ENCODE measurements around the gene SEC14L1. TPM values are rescaled to one million over a fixed set of nuclear protein-coding genes. Genes with fewer than 3 reads are reported as not detected.
A peak's percentile ranks its signal among the peaks of the same experiment; 100 is the strongest.

Gene SEC14L1
- total RNA-seq, 6 donors from 2014 or later = 100 to 291 (median 145) TPM

DNA sequence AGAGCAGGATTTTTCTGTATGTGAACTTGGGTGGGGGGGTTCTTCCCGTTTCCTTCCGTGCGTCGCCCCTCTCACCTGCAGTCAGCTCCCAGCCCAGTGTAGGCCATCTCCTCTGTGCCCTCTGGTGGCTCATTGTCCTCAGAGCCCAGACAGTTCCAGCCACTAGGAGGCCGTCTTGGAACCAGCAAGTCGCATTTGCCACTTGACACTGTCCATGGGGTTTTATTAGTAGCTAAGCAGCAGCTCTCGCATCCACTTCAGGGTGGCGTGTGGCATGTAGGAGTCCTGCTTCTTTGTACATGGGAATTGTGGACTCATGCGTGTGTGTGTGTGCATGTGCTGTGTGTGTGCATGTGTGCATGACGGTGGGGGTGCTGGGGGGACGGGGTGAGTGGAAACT lies 74.0 kb downstream of the SEC14L1 start:
- DNase-seq (peak in 1 of 2 donors; percentile 59), ATAC-seq (ENCODE audit: low FRiP score in 2 of 2) (peak; percentile 38 to 62)
- peaks cover 43 to 86% (median 70%) of the 10 kb centered on the region in 4 donors for H3K36me3 ChIP-seq
- no peak overlapping the region for H3K4me3 ChIP-seq
- no peaks in the 10 kb centered on the region for H3K27me3 ChIP-seq
- no peaks in the 10 kb centered on the region for H3K9me3 ChIP-seq
- 60 to 68% methylated on average over 11 of the region's 11 CpGs for WGBS, 2 donors
- TF ChIP-seq, protein P1, sequence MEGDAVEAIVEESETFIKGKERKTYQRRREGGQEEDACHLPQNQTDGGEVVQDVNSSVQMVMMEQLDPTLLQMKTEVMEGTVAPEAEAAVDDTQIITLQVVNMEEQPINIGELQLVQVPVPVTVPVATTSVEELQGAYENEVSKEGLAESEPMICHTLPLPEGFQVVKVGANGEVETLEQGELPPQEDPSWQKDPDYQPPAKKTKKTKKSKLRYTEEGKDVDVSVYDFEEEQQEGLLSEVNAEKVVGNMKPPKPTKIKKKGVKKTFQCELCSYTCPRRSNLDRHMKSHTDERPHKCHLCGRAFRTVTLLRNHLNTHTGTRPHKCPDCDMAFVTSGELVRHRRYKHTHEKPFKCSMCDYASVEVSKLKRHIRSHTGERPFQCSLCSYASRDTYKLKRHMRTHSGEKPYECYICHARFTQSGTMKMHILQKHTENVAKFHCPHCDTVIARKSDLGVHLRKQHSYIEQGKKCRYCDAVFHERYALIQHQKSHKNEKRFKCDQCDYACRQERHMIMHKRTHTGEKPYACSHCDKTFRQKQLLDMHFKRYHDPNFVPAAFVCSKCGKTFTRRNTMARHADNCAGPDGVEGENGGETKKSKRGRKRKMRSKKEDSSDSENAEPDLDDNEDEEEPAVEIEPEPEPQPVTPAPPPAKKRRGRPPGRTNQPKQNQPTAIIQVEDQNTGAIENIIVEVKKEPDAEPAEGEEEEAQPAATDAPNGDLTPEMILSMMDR (IDR thresholded peaks at IDR 0.05) = peak; percentile 41 to 70 (median 44)
- TF ChIP-seq POLR2AphosphoS5 (IDR thresholded peaks at IDR 0.05) (peak in 1 of 2 donors; percentile 3), POLR2A (IDR thresholded peaks at IDR 0.05) (no peak)
- H3K27ac ChIP-seq = peak overlapping the region in 2 of 4 donors; percentile 32 to 41
- peaks cover 10 to 29% (median 22%) of the 10 kb centered on the region in 4 donors for H3K4me1 ChIP-seq

DNA sequence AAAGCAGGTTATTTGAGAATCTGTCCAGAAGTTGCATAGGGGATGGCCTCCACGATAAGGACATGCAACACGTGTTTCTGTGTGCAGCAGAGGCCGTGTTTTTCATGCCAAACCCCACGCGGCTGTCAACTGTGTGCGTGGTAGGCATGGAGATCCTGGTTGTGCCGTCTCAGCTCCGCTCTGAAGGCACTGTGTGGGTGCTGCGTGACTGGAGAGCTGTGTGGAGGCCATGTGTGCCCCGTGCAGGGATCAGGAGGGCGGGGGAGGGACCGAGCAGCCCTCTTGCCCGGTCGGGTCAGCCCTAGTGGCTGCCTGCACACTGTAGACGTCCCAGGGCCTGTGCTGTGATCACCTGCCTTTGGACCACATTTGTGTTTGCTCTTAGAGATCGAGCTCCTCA lies 74.5 kb downstream of the SEC14L1 start:
- Histone ChIP-seq H3K36me3 (peaks cover 40 to 81% (median 65%) of the 10 kb centered on the region in 4 donors), H3K9me3 (no peaks in the 10 kb centered on the region)

DNA sequence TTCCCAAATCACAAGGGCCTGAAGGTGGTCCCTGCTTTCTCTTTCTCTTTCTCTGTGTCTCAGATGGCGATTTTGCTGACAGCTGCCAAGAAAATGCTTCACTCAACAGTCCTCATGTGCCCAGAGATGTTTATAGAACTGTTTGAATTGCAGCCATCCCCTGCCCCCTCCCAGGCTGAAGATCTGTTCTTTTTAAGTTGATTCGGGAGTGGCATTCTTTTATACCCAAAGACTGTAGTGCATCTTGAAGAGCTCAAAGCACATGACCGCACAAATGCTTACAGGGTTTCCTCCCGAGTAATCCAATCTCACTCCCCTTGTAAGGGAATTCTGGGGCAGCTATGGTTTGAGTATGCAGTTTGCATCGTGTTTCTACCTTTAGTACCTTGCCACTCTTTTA lies 75.7 kb downstream of the SEC14L1 start:
- TF ChIP-seq POLR2AphosphoS5 (IDR thresholded peaks at IDR 0.05) (no peak), EP300 (IDR thresholded peaks at IDR 0.05) (no peak), POLR2A (IDR thresholded peaks at IDR 0.05) (no peak)
- TF ChIP-seq, protein P1 (IDR thresholded peaks at IDR 0.05) = no peak
- Histone ChIP-seq H3K9me3 (no peaks in the 10 kb centered on the region), H3K27me3 (no peaks in the 10 kb centered on the region), H3K36me3 (peaks cover 31 to 75% (median 52%) of the 10 kb centered on the region in 4 donors), H3K4me3 (no peak overlapping the region), H3K27ac (peak overlapping the region in 1 of 4 donors; percentile 77), H3K4me1 (peaks cover 10 to 21% (median 16%) of the 10 kb centered on the region in 4 donors)
- WGBS, 2 donors = 37% methylated on average over 5 of the region's 5 CpGs
- no peak for DNase-seq
- ATAC-seq (ENCODE audit: low FRiP score in 2 of 2) = no peak

More for the DNA sequence above, 74.5 kb downstream of the SEC14L1 start:
- DNase-seq = no peak
- TF ChIP-seq, protein P1 (IDR thresholded peaks at IDR 0.05) = no peak
- TF ChIP-seq POLR2A (IDR thresholded peaks at IDR 0.05) (no peak), POLR2AphosphoS5 (IDR thresholded peaks at IDR 0.05) (peak in 1 of 2 donors; percentile 23), EP300 (IDR thresholded peaks at IDR 0.05) (no peak)
- Histone ChIP-seq H3K27ac (peak overlapping the region in 3 of 4 donors; percentile 15 to 77 (median 52)), H3K4me1 (peaks cover 10 to 24% (median 17%) of the 10 kb centered on the region in 4 donors), H3K4me3 (no peak overlapping the region), H3K27me3 (no peaks in the 10 kb centered on the region)
- 90 to 91% methylated on average over 13 to 16 of the region's 16 CpGs for WGBS, 2 donors
- no peak for ATAC-seq (ENCODE audit: low FRiP score in 2 of 2)

DNA sequence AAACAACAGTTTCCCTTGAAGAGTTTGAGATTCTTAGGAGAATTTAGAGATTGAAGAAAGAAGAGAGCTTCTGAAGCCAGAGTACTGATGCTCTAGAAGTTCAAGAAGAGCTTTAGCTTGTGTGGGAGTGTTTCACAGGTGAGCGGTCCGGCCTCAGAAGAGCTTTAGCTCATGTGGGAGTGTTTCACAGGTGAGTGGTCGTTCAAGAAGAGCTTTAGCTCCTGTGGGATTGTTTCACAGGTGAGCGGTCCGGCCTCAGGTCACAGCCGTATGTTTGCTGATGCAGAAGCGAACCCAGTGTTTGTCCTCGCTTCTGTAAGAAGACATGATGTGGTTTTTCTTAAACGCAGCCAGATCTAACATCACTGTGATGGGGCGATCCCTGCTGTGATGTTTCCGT lies 76.4 kb downstream of the SEC14L1 start:
- Histone ChIP-seq H3K4me1 (peaks cover 10 to 27% (median 19%) of the 10 kb centered on the region in 4 donors), H3K27ac (peak overlapping the region in 1 of 4 donors; percentile 77), H3K36me3 (peaks cover 25 to 71% (median 46%) of the 10 kb centered on the region in 4 donors), H3K27me3 (no peaks in the 10 kb centered on the region), H3K4me3 (no peak overlapping the region), H3K9me3 (no peaks in the 10 kb centered on the region)
- DNase-seq = no peak
- no peak for ATAC-seq (ENCODE audit: low FRiP score in 2 of 2)
- TF ChIP-seq, protein P1 (IDR thresholded peaks at IDR 0.05) = no peak
- TF ChIP-seq EP300 (IDR thresholded peaks at IDR 0.05) (no peak), POLR2AphosphoS5 (IDR thresholded peaks at IDR 0.05) (no peak)
- whole genome bisulfite sequencing, 2 donors = 91 to 94% methylated on average over 11 of the region's 11 CpGs

DNA sequence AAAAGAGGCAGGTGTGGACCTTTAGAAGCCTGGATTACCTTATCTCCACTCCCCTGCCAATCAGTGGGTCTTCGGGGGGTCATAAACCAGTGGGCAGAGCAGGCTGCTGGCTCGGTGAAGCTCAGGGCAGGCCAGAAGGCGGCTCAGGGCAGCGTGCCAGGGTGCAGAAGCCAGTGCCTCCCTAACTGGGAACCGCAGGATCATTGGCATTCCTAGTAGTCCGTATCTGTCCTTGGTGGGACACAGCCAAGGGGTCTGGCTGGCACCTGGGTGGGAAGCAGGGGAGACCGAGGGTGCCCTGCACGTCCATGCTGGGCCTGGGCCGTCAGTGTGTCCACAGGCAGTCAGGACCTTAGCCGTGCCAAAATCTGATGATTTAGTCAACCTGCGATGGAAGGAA lies 76.8 kb downstream of the SEC14L1 start:
- peaks cover 21 to 67% (median 42%) of the 10 kb centered on the region in 4 donors for H3K36me3 ChIP-seq
- DNase-seq (no peak), ATAC-seq (ENCODE audit: low FRiP score in 2 of 2) (no peak)

More for the DNA sequence above, 76.8 kb downstream of the SEC14L1 start:
- 85 to 90% methylated on average over 6 to 9 of the region's 11 CpGs for WGBS, 2 donors
- Histone ChIP-seq H3K27ac (peak overlapping the region in 1 of 4 donors; percentile 77), H3K4me1 (peaks cover 10 to 27% (median 19%) of the 10 kb centered on the region in 4 donors), H3K4me3 (no peak overlapping the region), H3K27me3 (no peaks in the 10 kb centered on the region), H3K9me3 (no peaks in the 10 kb centered on the region)
- TF ChIP-seq, protein P1 (IDR thresholded peaks at IDR 0.05) = no peak
- peak in 1 of 2 donors; percentile 46 for TF ChIP-seq POLR2AphosphoS5 (IDR thresholded peaks at IDR 0.05)
